Epithelial cell of esophagus (primary cell): ENCODE measurements around the gene PEAK3.

Source experiments
- DNase-seq: peaks from one replicate; pipeline ENCODE4 v3.0.0; 2010; ENCODE audit warnings: low read depth
- H3K4me3 ChIP-seq: 2 replicates; pipeline ENCODE4 v1.5.1; 2011; ENCODE audit warnings: mild to moderate bottlenecking, low read length, control low read depth
- CTCF ChIP-seq: IDR thresholded peaks from 2 replicates; pipeline ENCODE4 v1.5.1; 2011; ENCODE audit warnings: low read depth, mild to moderate bottlenecking, low read length, control low read depth, inconsistent platforms; ENCODE audit not compliant: insufficient read depth; ENCODE audit errors: missing control alignments

PEAK3 gene

DNA sequence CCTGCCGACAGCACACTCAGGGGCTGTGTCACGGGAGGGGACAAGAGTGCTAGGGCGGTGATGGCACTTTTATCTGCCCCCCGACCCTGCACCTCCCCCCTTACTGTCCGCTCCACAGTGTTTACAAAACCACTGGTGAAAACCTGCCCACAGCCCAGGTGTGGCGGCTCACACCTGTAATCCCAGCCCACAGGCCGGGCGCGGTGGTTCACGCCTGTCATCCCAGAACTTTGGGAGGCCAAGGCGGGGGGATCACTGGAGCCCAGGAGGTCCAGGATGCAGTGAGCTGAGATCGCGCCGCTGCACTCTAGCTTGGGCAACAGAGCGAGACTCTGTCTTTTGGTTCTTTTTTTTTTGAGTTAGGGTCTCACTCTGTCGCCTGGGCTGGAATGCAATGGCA, 14.2 kb upstream of the PEAK3 start:
- no peak for TF ChIP-seq CTCF
- no peak overlapping the region for H3K4me3 ChIP-seq
- no peak for DNase-seq

- no peak for DNase-seq
- no peak for TF ChIP-seq CTCF
- H3K4me3 ChIP-seq = no peak overlapping the region
Observed at GRCh38 chr19:2294687-2295335, 12.8 kb upstream of the PEAK3 start.

GRCh38 chr19:2291185-2291751, 9.3 kb upstream of the PEAK3 start:
- H3K4me3 ChIP-seq = no peak overlapping the region
- TF ChIP-seq CTCF = no peak
- no peak for DNase-seq

DNA sequence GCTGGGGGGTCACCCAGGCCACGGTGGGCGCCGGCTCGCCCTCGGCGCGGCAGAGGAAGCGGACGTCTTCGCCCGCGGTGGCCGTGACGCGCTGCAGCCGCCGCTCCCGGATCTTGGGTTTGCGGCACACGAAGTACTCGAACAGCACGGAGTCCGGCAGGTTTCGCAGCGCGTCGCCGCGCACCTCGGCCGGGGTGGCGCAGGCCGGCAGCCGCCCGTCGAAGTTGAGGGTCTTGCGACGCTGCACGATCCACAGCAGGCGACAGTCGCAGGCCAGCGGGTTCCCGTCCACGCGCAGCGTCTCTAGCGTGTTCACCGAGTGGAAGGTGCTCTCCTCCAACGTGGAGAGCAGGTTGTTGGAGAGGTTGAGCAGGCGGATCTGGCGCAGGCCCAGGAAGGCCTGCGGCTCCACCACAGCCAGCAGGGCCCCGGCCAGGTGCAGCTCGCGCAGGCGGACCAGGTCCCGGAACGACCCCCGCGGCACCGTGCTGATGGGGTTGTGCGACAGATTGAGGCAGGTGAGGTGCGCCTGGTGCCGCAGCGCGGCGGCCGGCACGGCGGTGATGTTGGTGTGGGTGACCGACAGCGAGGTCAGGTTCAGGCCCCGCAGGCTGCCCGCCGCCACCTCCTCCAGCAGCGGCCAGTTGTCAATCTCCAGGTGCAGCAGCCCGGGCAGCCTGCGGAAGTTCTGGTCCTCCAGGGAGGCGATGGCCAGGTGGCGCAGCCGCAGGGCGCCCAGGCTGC, 8.6 kb upstream of the PEAK3 start:
- TF ChIP-seq CTCF = no peak
- H3K4me3 ChIP-seq = no peak overlapping the region
- peak; percentile 29 for DNase-seq

- no peak overlapping the region for H3K4me3 ChIP-seq
- DNase-seq = peak; percentile 43
- no peak for TF ChIP-seq CTCF
Observed at GRCh38 chr19:2289714-2290435, 7.9 kb upstream of the PEAK3 start.

DNA sequence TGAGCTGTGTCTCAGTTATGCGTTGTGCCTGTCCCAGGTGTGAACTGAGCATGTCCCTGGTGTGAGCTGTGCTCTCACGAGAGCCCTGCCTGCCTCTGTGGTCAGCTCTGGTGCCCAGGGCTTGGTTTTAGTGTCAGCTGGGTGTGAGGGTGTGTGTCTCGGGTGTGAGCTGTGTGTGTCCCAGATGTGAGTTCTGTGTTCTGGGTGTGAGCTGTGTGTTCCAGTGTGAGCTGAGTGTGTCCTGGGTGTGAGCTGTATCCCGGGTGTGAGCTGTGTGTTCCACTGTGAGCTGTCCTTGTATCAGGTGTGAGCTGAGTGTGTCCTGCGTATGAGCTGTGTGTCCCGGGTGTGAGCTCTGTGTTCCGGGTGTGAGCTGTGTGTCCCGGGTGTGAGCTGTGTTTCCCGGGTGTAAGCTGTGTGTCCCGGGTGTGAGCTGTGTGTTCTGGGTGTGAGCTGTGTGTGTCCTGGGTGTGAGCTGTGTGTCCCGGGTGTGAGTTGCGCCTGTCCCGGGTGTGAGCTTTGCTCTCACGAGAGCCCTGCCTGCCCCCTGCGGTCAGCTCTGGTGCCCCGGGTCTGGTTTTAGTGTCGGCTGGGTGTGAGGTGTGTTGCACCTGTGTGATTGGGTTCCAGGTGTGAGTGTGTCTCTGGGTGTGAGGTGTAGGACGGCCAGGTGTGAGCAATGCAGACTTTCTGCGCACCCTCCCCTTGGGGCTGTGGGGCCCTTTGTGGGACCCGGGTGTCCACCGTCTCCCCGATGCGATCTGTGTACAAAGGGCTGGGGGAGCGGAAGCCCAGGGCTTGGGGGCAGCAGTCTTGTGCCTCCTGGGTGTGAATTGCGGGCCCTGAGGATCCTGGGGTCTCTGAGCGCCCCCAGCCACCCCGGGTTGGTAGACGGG, 7.1 kb upstream of the PEAK3 start:
- H3K4me3 ChIP-seq = no peak overlapping the region
- TF ChIP-seq CTCF = no peak
- no peak for DNase-seq
